DMS79 (cell line): ENCODE results near the gene TMEM126A.
A peak's percentile ranks its signal among the peaks of the same experiment; 100 is the strongest.
"Not testable (repeated sequence)": the region's sequence is repeated elsewhere in the genome, so short reads cannot be mapped to it uniquely, and the experiment has no call there.

ENCODE experiments used
- DNase-seq: peaks from one replicate; lab custom pipeline; 2025; lab: John Stamatoyannopoulos, UW

TMEM126A gene

DNA sequence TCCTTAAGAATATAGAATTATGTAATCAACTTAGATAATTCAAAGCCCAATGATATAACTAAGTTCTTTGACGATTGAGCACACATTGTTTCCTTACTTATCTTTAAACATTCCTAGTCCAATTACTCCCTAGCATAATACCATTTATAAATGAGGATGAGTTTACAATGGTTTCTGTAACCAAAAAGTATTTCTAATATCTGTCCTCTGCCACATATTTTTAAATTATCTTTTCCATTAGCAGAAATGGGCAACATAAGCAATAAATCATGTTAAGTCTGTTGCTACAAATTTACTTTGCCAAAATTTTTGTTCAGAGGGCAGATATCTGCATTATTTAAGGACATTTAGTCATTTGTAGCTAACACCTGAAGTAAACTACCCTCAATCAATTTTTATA is 10.4 kb downstream of the TMEM126A start:
- no peak for DNase-seq

DNA sequence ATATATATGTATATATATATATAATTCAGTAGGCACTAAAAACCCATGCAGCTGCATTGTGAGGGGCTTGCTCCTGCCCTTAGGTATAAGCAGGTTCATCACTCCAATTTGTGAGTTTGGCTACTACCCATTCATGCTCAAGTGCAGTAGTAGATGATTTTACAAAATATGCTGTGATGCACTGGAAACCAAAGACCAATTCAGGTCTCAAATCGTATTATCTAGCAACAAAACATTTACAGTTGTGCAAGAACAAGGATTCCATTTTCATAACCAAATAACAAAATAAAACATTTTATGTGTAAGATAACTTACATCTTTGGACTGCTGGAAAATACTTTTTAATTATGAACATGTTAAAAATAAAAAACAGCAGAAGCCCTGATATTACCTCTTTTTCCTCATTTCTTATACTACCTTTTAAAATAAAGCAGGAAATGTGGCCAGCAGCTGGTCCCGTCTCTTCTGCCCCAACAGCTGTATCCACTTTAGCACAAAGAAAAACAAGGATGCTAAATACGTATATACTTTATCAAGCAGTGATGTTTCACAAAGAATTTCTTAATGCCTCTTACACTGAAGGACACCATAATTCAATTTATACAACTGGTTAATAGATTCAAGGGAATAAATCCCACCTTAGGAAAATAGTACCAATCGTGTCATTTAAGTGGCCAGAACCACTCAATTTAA is 14.4 kb downstream of the TMEM126A start:
- no peak for DNase-seq

DNA sequence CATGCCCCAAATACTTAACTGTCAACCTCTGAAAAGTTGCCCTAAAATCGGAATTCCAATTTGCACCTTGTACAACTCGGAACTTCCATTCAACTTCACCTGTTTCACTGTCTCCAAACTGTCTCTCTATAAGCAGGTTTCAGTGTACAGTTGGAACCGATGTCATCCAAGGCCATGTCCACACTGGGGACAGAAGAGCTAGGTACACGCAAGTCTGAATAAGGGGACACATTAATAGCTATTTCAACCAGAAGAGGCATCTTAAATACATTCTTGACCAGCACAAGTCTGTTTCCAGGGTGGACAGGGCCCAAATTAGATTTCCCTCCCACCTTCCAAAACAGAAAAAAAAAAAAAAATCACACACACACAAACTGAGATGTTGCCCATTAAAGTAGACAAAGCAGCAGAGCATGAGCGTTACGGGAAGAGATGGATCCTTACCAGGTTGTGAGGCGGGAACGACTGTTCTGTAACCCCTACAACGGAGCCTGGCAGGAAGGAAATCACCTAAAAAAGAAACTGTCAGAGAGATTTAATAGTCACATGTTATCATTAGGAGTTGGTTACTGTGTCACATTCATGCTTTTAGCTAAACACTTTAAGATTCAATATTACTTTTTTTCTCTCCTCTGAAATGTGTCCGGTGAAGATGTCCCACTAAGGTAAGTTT is 15.4 kb downstream of the TMEM126A start:
- peak; percentile 5 for DNase-seq

DNA sequence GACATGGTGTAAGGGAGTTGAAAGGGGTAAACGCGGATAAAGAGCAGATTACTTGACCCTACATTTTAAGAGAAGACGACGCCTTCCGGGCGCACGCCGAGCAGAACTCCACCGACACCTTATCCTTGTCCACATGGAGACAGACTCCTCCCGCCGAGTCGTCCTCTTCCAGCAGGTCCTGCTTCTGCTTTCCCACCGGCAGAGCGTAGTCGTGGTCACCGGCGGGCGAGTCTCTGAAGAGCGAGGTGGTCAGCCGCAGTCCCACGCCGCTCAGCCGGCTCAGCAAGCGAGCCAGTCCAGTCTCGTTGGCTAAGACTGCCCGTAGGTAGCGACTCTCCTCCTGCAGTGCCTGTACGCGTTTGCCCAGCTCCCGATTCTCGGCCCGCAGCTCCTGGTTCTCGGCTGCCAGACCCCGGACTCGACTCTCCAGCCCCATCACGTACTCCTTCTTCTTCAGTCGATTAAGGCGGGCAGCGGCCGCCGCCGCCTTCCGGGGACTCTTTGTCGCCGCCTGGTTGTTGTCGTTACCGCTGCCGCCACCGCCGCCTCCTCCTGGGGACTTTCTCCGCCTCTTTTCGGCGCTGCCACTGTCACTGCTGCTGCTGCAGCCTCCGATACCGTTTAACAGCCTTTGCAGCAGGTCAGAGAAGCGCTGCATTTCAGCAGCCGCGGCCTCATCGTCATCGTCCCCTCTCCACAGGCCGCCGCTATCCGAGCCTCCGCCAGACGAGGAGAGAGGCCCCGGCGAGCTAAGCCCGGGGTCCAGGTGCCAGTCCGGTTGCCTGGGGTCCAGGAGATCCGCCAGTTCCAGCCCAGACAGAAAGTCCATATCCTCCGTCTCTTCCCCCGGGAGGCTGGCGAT is 16.2 kb downstream of the TMEM126A start:
- DNase-seq = peak; percentile 57

DNA sequence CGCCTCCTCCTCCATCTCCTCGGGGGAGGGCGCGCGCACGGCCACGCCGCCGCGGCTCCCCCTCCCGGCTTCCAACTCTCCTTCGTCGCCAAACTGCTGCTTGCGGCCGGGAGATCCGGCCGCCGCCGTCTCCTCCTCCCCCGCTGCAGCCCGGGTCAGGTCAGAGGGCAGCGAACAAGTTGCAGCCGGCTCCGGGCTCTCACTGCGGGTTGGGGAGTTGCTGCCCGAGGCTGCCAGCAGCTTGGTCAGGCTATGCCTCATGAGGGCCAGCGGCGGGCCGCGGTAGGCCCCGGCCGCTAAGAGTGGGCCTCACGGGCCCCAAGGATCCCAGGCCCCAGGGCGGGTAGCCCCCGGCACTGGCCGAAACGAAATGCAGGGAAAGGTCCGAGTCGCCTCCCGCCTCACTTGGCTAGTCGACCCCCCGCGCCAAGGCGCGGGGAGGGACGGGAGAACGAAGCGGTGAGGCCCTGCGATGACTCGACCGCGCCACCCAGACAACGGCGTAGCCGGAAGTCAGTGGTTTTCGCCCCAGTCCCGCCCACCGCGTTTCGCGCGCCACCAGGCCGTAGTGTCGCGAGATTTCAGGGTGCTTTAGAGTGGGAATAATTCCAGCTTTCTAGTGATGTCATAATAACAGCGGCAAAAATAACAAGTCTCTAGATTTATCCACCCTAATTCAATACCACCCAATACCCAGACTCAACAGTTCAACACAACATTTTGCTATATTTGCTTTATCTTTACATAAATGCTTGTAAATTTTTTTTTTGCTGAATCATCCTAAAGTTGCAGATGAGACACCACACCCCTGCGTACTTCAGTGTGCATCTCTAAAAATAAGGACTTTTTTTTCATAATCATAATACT is 17.1 kb downstream of the TMEM126A start, which contains the start of gene CREBZF:
CREBZF (minus strand) TSS at position 515 of the 867 bp plus-strand sequence; CDS start at position 261, 254 bp downstream.
- peak; percentile 89 for DNase-seq

DNA sequence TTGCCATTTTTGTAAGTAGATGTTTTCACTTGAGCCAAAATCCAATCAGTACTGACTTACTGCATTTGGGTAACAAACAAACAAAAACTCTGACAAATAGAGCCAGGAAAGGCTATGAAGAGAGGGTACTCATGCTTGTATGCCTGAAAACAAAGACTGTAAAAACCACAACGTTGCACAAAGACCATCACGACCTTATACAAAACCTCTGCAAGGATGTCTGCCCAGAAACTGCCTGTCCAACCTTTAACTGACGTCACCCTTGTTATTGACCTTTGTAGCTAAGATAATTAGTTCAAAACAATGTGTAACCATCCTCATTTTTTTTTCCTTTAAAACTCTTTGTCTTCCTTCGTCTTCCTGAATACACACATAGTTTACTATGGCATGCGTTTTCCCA is 18.0 kb downstream of the TMEM126A start:
- DNase-seq = no peak

DNA sequence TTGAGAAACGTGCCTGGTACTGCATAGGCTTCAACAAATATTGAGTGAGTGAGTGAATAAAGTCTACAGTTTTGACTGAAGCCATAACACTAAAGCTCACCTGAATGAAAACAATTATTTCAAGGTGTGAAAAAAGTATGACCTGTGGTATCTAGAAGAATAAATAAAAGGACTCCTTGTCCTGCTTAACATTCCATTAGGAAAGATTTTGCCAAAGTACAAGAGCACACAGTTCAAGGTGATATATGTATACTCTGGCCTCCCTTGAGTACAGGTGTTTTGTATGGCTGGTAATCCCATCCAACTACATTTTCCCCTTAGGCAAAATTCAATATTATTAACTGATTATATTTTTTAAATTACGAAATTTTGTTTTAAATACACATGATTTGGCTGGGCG is 18.9 kb downstream of the TMEM126A start:
- no peak for DNase-seq

DNA sequence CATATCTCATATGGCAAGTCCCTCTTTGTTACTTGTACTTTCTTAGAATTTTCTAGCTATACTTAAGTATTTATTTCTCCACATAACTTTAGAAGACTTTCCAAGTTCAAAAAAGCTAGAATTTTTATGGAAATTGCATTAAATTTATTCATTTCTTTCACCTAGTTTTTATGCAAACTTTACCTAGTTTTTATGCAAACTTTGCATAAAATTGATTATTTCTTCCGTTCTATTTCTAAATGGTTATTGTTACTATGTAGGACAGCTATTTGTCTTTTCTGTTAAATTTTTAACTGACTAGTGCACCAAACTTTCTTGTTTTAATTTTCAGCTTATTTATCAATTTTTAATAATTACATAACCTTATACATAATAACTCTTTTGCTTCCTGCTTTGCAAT is 20.4 kb downstream of the TMEM126A start:
- no peak for DNase-seq

DNA sequence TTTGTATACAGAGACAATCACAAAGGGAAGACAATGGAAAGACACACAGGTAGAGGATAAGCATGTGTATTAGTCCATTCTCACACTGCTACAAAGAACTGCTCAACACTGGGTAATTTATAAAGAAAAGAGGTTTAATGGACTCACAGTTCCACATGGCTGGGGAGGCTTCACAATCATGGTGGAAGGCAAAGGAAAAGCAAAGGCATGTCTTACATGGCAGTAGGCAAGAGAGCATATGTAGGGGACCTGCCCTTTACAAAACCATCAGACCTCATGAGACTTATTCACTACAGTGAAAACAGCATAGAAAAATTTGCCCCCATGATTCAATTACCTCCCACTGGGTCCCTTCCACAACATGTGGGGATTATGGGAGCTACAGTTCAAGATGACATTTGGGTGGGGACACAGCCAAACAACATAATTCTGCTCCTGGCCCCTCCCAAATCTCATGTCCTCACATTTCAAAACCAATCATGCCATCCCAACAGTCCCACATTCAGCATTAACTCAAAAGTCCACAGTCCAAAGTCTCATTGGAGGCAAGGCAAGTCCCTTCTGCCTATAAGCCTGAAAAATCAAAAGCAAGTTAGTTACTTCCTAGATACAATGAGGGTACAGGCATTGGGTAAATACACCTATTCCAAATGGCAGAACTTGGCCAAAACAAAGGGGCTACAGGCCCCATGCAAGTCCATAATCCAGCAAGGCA is 23.3 kb downstream of the TMEM126A start:
- DNase-seq = not testable (repeated sequence)

DNA sequence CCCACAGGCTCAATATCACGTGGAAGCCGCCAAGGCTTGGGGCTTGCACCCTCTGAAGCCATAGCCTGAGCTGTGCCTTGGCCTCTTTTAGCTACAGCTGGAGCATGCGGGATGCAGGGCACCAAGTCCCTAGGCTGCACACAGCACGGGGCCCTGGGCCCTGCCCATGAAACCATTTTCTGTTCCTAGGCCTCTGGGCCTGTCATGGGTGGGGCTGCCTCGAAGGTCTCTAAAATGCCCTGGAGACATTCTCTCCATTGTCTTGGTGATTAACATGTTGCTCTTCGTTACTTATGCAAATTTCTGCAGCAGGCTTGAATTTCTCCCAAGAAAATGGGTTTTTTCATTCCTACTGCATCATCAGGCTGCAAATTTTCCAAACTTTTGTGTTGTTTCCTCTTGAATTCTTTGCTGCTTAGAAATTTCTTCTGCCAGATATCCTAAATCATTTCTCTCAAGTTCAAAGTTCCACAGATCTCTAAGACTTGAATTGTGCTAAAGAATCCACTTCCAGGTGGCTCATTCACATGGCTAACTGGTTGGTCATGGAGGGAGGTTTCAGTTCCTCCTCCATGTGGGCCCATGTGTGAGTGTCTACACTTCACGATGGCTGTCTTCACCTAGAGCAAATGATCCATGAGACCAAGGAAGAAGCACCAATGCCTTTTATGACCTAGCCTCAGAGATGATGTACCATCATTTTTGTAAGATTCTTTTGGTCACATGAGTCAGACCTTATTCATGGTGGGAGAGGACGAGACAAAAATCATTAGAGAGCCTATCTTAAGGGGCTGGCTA is 24.5 kb downstream of the TMEM126A start:
- DNase-seq = no peak

DNA sequence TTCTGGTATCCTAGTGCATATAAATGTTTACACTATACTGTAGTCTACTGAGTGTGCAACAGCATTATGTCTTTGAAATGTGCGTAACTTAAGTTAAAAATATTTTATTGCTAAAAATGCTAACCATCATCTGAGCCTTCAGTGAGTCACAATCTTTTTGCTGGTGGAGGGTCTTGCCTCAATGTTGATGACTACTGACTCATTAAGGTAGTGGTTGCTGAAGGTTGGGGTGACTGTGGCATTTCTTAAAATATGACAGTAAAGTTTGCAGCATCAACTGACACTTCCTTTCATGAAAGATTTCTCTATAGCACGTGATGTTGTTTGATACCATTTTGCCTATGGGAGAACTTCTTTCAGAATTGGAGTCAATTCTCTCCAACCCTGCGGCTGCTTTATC is 25.6 kb downstream of the TMEM126A start:
- DNase-seq = no peak

DNA sequence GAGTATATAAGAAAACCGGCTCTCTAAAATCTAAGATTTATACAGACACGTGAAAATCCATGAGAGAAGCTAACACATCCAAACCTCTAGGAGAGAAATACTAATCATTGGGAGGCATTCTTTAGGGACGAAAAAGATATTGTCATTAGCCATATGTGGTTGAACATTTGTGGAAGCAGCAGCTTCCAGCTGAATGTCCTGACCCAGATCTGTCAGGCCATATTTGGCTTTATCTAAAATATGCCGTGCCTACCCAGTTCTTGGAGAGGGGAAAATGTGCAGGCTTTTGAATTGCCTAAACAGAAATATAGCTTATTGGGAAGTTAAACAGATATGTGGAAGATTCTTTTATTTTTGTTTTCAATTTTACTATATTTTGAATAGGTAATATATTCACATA is 31.8 kb downstream of the TMEM126A start:
- no peak for DNase-seq

DNA sequence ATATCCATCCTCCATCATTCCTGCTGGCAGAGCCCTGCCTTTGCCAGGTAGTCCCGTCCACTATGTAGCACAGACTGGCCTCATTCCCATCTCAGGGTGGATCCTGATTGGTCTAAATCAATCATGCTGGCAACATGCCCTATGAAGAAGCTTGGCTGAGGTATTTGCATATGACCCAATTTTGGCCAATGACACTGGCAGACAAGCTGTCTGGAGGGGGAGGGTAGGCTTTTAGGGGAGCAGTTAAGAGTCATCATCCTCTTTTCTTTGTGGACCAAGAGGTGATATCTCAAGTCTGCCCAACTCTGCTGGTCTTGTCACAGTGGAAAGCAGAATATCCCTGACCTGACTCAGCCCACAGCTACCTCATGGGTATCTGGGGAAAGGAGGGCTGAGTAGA is 33.1 kb downstream of the TMEM126A start:
- no peak for DNase-seq

DNA sequence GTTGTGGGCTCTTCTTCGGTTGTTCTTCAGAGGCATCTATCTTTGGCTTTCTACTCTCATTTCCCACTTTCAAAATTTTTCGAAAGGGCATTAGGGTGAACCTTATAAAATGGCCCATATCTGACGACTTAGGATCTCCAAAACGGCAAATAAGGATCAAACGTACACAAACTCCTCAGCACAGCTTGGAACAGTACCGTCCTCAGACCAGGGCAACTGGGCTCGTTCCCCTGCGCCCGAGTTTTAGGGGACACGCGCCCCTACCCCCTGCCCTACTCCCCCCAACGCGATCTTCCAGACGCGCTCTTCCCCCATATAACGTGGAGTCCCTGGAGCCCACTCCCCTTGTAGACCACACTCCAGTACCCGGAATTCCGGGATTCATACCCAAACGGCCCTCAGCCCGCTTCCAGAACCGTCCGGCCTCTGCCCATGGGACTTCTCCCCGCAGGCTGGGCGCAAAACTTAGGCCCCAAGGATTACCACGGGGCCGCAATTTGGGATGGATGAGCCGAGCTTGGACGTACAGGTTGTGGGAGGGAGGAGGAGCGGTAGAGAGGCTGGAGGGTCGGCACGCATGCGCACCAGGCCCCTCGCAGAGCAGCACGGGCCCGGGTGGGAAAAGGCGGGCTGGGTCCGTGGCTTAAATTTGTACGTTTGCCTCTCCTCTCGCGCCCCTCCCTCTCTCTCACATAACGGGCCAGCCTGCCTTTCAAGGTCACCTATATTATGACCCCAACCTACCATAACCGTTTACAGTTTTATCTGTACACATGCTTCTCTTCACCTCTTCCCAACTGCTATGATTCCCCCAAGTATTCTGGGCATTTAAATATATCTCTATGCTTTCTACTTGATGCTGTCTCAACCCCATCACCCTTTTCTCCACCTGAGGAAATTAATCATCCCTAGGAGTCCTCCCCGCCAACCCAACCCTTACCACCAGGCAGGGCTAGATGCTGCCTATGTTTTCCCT is 34.9 kb downstream of the TMEM126A start:
- DNase-seq = no peak

DNA sequence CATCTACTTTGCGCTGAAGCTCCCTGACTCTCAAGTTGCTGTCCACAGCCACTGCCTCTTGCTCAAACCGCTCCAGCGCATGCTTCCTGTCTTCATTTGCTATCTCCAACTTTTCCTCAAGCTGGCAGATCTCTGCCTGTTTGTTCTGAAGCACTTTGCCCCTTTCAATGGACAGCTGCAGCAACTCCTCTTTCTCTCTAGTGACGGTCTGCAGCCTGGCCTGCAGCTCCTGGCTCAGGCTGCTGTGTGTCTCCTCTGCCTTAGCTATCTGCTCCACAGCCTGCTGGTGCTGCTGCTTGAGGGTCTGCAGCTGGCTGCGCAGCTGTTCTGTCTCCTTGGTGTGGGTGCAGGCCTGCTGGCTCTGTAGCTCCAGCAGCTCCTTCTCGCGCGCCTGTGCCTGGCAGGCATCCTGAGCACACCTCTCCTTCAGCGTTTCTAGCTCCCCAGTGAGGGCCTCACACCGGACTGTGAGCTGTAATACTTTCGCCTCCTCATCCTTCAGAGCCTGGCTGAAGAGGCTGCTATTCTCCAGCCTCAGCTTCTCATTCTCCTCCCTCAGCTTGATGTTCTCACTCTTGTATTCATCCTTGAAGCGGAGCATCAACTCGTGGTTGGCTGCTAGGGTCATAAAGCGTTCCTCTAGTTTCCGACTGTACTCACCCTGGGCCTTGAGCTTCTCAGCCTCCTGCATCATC is 37.5 kb downstream of the TMEM126A start:
- no peak for DNase-seq

DNA sequence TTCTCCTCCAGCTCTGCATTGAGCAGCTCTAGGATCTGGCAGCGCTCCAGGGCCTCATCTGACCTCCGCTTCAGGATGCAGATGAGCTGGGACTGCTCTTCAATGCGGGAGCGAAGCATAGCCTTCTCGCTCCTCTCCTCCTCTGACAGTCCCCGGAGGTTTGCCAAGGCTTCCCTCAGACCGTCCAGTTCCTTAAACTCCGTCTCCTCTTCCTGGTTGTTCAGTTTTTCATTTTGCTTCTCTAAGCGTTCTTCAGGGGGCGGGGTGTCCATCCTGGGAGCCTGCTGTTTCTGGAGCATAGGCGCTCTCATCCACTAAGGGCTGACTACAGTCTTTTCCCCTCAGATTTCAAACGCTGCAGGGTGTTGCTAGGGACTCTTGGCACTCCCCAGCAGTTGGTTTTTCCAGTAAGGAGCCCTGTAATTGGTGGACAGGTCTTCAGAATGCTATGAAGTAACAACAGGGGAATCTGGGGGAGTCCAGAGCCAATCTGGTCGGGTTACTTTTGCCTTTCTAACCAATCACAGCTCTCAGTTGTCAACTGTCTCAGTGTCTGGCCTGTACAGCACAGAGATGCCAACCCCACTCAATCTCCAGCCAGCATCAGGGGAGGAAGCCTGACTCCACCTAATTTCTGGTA is 38.2 kb downstream of the TMEM126A start, which contains the start of gene CCDC89:
CCDC89 (minus strand) TSS at position 376 of the 640 bp plus-strand sequence; CDS start at position 311, 65 bp downstream.
- peak; percentile 97 for DNase-seq

DNA sequence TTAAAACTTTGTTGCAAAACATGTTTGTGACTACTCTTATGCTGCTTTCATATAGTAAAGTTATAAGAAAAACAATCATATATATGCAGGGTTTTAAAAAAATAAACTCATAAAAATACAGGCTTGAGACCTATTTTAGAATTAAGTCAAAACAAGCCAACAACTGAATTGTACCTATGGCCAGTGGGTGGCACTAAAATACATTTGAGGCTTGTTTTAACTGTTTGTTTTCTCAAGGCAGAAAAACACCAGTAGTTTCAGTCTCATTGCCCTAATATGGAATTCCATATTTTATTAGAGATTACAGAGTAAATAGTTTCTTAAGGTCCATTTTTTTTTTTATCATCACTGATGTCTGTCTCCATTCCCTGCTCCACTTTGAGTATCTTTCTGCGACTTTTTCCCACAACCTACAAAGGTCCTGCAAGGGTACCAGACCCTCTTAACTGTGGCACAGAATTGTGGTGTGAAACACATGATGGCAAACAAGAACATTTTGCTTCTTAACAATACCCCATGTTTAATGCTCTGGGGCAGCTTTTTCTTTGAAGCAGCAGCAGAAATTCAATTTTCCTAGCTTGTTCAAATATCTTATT is 46.7 kb downstream of the TMEM126A start:
- DNase-seq = no peak
